NAMALWA (cell line): ENCODE data around the gene CLPTM1L.
"Not testable (repeated sequence)": the region's sequence is repeated elsewhere in the genome, so short reads cannot be mapped to it uniquely, and the experiment has no call there.

Experiments used
- DNase-seq: peaks from one replicate; pipeline ENCODE4 v3.0.0-alpha.2; 2015; ENCODE audit warnings: low spot score

Gene CLPTM1L

DNA sequence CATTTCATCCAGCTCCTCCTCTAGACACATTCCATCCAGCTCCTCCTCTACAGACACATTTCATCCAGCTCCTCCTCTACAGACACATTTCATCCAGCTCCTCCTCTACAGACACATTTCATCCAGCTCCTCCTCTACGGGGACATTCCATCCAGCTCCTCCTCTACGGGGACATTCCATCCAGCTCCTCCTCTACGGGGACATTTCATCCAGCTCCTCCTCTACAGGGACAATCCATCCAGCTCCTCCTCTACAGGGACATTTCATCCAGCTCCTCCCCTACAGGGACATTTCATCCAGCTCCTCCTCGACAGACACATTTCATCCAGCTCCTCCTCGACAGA lies 18.4 kb downstream of the CLPTM1L start:
- not testable (repeated sequence) for DNase-seq

DNA sequence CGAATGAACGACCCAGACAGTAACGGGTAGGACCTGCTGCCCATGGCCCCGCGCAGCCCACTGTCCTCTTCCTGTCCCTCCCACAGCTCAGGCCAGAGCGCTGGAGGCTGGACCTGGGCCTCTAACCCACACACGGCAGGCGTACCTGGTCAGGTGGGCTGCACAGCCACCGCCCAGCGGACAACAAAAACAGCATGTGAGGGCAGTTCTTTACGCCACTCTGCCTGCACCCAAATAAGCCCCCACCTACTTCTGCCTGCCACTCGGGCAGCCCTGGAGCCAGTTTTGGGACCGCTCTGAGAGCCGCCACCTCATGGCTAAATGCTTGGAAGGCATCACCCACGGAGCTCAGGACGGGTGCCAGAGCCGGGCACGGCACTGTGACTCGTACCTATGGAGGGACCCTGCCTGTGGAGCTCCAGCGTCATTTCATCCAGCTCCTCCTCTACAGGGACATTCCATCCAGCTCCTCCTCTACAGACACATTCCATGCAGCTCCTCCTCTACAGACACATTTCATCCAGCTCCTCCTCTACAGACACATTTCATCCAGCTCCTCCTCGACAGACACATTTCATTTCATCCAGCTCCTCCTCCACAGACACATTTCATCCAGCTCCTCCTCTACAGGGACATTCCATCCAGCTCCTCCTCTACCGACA lies 18.9 kb downstream of the CLPTM1L start:
- DNase-seq, result no peak

DNA sequence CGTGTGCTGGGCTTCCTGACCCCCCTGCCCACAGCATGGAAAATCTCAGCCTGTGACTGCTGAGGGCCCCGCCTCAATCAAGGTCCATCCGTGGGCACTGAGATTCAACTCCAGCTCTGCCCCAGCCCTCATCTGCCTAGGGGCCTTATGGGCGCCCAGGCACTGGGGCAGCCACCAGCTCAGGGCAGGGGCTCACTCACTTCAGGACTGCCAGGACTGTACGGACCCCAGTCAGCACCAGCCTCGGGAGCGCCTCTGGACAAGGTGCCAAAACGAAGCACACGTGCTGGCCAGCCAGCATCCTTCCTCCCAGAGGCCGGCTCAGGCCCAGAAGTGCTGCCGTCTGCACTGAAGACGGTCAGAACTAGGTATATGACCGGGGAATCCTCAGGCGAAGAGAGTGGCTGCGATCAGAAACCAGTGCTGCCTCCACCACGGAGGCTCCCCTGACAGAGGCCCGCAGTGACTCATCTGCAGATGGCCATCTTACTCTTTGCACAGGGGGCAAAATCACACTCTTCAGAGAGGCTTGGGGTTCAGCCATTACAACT lies 19.6 kb downstream of the CLPTM1L start:
- DNase-seq, result no peak

- DNase-seq, result no peak
These were observed 20.1 kb downstream of the CLPTM1L start for GRCh38 chr5:1324719-1325190.

DNA sequence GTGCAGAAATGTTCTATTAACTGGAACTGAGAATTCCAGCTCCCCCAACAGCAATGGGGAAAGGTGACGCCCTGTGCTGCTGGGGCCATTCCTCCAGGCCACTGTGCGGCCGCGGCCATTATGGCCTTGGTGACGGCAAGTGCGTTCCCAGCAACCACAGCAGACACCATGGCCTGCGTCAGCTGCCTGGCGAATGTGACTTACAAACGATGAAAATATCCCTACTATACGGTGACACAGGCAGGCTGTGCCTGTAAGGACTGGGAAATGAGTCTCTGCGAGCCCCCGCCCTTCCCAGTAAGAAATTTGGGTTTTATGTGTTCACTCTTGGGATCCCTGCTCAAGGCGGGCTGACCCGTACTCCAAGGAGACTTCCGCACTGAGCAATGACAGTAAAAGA lies 20.6 kb downstream of the CLPTM1L start:
- no peak for DNase-seq

DNA sequence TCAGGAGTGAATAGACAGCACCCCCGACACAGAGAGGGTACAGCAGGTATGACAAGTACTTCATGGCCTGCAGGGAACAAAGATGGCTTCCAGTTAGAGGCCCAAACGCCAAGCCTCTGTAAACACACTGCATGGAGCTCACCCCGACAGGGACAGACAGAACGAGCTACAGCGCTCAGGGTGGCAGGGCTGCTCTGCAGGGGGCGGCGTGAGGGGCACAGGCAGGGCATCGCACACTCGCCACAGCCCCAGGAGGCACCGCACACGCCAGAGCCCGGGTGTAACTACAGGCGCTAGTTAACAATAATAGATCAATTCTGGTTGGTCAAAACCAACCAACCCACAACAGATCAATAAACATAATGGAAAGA lies 21.1 kb downstream of the CLPTM1L start:
- DNase-seq, result no peak

- no peak for DNase-seq
These were observed 21.7 kb downstream of the CLPTM1L start for GRCh38 chr5:1322955-1323802.

DNA sequence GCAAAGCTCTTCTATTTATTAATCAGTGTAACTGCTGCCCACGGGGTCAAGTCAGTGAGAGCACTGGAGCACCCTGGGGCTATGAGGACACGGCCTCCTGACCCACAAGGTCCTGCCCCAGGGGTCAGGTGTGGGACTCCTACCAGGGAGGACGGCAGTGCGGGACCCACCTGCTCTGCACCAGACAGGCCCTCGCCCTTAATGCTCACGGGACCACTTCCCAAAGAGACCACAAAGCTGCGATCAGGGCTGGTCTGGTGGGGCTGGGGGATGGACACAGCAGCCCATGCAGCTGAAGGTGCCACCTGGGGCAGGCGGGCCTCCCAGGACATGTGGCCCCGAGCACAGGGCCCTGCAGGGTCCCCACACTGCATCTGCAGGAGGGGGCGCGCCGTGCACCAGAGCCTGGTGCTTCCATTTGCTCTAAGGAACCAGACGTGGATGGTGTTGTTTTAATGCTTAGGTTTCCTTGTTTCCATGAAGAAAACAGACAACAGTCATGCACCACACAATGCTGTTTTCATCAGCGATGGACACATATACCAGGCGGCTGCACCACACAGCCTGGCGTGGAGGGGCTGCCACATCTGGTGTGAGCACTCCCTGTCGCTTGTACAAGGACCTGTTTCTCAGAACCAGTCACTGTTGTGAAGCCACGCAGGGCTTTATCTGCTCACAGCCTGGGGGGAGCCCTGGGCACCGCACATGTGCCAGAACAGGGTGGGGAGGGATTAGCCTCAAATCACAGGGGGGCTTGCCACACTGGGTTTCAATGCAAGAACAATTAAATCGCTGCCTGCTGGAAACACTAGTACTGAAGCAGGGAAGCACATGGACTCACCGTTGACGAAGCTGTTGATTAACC lies 22.6 kb downstream of the CLPTM1L start:
- no peak for DNase-seq

DNA sequence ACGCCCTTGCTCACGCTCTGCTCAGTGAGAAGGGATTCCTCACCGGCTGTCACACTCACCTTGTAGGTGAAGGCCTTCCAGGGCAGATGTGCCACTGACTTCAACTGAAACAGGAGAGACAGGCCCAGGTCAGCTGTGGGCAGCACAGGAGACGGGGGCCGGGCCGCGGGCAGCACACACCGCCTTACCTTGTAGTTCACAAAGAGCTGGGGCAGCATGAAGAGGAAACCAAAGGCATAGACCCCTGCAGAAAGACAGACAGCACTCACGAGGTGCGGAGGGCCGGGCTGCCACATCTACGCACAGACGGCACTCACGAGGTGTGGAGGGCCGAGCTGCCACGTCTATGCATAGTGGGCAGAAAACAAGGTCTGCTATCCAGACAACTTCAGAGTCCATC lies 23.3 kb downstream of the CLPTM1L start:
- no peak for DNase-seq

DNA sequence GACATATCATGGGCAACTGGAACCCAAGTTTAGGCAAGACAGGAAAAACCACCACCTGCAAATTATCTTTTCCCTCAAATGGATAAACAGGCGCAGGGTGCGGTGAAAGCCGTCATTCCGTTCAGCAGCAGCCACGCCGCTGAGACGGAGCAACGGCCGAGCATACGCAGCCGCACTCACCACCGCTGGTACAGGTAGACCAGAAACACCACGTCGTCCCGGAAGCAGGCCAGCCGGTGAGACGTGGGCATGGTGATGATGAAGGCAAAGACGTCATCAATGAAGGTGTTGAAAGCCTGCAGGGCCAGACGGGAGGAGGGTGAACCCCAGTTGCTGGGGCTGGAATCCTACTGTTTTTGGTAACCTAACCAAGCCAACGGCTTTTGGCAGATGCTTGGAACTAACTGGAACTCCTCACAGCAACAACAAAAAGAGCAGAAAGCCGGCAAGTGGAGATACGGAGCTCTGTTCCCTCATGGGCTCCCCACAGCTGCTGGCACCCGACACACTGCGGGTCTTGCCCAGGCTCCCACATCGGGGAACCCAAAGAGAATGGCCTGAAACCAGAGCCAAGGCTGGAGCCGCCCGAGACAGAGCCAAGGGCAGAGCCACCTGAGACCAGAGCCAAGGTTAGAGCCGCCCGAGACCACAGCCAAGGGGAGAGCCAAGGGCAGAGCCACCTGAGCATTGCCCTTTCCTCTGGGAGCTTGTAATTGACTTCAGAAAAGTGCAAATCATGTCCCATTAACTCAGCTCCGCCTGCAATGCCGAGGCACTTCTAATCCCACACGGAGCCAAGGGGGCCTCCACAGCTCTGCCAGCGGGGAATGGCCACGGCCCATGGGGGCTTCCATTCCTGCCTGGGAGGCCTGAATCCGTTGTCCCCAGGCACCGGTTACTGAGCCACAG lies 24.2 kb downstream of the CLPTM1L start:
- no peak for DNase-seq

DNA sequence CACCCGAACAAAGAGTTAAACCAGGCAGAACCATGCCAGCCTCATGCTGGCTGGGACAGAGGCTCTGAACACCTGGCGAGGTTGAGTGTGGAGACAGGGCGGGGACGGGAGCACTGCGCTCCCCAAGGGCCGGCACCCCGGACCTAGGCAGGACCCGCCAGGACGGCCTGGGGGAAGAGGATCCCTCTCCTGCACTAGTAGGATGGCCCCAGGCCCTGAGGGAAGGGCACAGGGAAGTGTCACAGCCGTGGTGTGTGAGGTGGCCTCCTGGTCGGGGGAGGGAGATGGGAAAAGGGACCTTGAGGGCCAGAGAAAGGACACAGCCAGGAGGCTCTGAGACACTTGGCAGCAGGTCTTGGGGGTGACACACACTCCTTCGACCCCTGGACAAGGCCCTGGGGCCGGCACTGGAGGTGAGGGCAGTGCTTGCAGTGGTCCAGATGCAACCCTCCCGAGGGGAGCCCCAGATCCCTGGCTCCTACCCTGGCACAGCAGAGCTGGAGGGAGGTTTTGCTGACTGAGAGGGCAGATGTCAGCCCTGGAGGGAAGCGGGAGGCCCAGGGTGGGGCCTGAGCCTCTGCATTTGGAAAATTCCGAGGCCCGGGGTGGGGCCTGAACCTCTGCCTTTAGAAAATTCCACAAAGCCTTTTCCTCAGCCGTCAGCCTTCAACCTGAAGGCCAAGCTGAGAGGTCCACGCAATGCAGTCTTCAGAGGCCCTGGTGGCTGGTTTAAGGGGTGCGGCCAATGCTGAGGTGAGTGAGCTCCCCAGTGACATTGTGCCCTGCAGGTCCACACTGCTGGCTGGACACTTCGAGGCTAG lies 25.3 kb downstream of the CLPTM1L start:
- DNase-seq, result no peak

GRCh38 chr5:1318659-1319251 lies 26.1 kb downstream of the CLPTM1L start:
- no peak for DNase-seq

DNA sequence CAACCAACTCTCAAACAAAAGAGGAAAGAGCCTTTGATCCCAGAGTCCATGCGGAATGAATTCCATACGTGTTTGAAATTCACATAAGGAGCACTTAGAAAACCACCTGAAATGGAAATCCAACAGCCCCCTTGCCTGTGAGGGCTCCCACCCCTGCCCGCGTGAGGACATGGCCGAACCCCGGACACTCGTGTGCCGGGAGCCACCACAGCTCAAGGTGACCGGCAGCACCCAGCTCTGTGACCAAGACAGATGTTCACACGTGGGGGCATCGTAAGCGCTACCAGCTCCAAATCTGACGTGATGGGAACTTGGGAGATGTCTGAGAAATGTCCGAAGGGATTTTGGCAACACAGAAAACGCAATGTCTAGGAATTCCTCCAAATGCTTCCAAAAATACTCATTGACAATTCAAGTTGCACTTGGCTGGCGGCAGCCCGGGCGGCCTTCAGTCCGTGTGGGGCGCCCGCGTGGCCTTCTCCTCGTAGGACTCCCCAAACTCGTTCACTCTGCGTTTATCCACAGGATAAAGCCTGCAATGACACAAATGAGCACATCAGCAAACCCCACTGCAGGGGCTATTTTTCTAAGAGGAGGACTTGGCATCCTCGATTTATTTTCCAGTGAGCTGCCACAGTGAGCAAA lies 26.9 kb downstream of the CLPTM1L start:
- DNase-seq, result no peak

DNA sequence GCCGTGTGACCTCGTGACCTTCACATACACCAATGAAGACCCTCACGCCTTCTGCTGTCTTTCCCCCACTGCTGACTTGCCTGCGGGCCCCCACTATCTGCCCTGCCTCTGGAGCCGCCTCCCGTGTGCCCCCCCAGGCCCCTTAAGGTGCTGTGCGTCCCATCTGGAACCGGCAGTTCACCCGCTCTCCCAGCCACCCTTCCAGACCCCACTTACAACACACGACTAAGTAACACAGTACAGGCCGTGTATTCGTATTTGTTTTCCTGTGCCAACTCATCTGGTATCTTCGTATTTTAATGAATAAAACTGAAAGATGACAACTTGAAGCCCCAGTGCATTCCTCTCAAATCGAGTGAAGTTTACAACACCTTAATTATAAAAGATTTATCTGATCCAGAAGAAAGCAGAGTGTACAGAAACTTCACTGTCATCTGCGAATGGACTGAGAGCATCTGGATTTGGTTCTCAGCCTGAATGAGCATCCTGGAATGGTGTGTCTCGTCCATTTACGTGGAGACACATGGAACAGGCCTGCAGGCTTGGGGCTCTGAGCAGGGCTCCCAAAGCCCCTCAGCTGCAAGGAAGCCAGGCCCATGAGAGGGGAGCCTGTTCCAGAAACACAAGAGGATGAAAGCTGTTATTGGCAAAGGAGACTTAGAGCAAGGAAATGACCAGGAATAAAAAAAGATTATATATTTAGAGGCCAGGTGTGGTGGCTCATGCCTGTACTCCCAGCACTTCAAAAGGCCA lies 28.1 kb downstream of the CLPTM1L start:
- DNase-seq, result no peak

DNA sequence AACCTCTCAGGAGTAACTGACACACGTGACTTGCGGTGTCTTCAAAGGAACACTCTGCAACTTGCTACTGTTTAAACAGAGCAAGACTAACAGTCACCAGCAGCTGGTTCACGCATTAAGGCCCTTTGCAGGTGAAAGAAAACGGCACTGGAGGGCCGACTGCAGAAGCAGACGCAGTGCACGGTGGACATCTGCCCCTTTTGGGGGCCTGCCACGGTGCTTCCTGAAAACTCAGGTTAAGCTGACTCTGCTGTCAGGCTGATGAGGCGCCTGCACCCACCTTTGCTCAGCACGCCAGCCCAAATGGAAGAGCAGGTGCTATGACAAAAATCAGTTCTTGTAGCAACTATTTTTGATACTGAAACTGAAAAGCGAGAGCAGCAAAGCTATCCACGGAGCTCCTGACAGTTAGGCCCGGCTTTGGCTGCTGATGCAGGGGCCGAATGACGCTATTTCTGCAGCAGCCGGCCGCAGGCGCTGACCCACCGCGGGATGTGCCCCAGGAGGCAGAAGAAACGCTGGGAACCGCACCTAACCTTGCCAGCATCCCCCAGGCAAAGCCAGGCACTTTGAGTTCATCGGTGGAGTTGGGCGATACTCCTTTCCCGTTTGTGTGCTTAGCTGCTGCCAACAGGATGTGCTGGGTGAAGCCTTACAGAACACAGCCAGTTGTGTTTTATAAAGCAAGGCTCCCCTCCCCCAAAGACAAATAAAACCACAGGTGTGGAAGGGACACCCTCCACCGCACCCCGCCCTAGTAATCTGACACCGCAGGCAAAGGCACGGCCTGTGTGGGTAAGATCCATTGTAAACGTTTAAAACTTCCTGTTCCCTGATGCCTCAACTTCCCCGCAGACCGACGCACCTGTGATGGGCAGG lies 29.0 kb downstream of the CLPTM1L start:
- DNase-seq, result peak; percentile 95

GRCh38 chr5:1315018-1315708 lies 29.7 kb downstream of the CLPTM1L start:
- DNase-seq, result no peak

DNA sequence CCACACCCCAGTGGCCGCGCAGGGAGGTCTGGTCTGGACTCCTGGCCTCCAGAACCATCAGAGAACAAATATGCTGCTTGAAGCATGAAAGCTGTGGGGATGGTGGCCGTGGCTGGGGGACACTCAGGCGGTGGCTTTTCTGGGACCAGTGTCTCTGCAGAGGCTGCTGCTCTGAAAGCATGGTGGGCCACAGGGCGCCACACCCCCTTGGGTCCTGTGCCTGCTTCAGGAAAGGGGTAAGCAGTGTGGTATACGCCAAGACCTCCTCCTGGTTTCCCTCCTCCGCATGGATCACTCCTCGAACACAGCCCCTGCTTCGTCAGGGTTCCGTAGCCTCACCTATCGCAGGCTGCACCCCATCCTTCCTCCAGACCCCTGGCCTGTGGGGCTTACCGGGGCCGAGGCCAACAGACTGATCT lies 30.3 kb downstream of the CLPTM1L start:
- no peak for DNase-seq
